ENCODE measurements around the gene ARID3A.

The ARID3A gene

GRCh38 chr19:892243-892893 lies 33.5 kb upstream of the ARID3A start:
- H3K79me2 ChIP-seq (ENCODE audit: insufficient read depth, low read depth), result peaks cover 9% of the 10 kb centered on the region; the same call in 1 of the 2 replicates
- H4K20me1 ChIP-seq (ENCODE audit: insufficient read depth), result no peaks in the 10 kb centered on the region
- H3K27ac ChIP-seq, result peak overlapping the region; percentile 33; the same call in 1 of the 2 replicates

GRCh38 chr19:892894-893689 lies 32.7 kb upstream of the ARID3A start, which contains the start of the genes MED16 and RNU6-9:
Gene MED16 (minus strand): TSS chr19:893187. CDS start chr19:891131, 2,056 bp downstream.
Gene RNU6-9 (plus strand): TSS chr19:893484.
- peak within 1 kb of the TSS; percentile 65; the same call in 1 of the 2 replicates for H2AFZ ChIP-seq (ENCODE audit: low read depth)
- H4K20me1 ChIP-seq (ENCODE audit: insufficient read depth), result no peaks in the 10 kb centered on the region
- TF ChIP-seq CTCF (conservative IDR thresholded peaks at IDR 0.05; ENCODE audit: low read depth, low read length), result no peak
- no peaks in the 10 kb centered on the region for H3K36me3 ChIP-seq (ENCODE audit: insufficient read depth)
- H3K9ac ChIP-seq, result peak within 1 kb of the TSS; percentile 67; the same call in 1 of the 2 replicates
- H3K79me2 ChIP-seq (ENCODE audit: insufficient read depth, low read depth), result peaks cover 9% of the 10 kb centered on the region; the same call in 1 of the 2 replicates
- peak within 1 kb of the TSS; percentile 91 for H3K4me2 ChIP-seq
- no peak within 1 kb of the TSS for H3K4me3 ChIP-seq (IDR thresholded peaks at IDR 0.05; ENCODE audit: insufficient read depth, low read depth, low read length)
- peak within 1 kb of the TSS; percentile 58 for H3K27ac ChIP-seq
- H3K27me3 ChIP-seq (ENCODE audit: insufficient read depth, low read depth), result no peaks in the 10 kb centered on the region
- H3K4me1 ChIP-seq (ENCODE audit: low read depth, poor library complexity, severe bottlenecking), result no peaks in the 10 kb centered on the region

More at GRCh38 chr19:892243-892893, 33.5 kb upstream of the ARID3A start:
- H2AFZ ChIP-seq (ENCODE audit: low read depth), result no peak overlapping the region
- peak overlapping the region; percentile 67; the same call in 1 of the 2 replicates for H3K9ac ChIP-seq
- no peak for TF ChIP-seq CTCF (conservative IDR thresholded peaks at IDR 0.05; ENCODE audit: low read depth, low read length)
- H3K27me3 ChIP-seq (ENCODE audit: insufficient read depth, low read depth), result no peaks in the 10 kb centered on the region
- no peaks in the 10 kb centered on the region for H3K4me1 ChIP-seq (ENCODE audit: low read depth, poor library complexity, severe bottlenecking)
- peak overlapping the region; percentile 91 for H3K4me2 ChIP-seq
- H3K4me3 ChIP-seq (IDR thresholded peaks at IDR 0.05; ENCODE audit: insufficient read depth, low read depth, low read length), result no peak overlapping the region
- no peaks in the 10 kb centered on the region for H3K36me3 ChIP-seq (ENCODE audit: insufficient read depth)

GRCh38 chr19:896434-896833 lies 29.4 kb upstream of the ARID3A start:
- Histone ChIP-seq H3K27me3 (ENCODE audit: insufficient read depth, low read depth) (no peaks in the 10 kb centered on the region), H3K27ac (no peak overlapping the region), H2AFZ (ENCODE audit: low read depth) (no peak overlapping the region), H3K4me3 (IDR thresholded peaks at IDR 0.05; ENCODE audit: insufficient read depth, low read depth, low read length) (no peak overlapping the region), H3K79me2 (ENCODE audit: insufficient read depth, low read depth) (peaks cover 5% of the 10 kb centered on the region; the same call in 1 of the 2 replicates), H3K36me3 (ENCODE audit: insufficient read depth) (no peaks in the 10 kb centered on the region), H3K9ac (no peak overlapping the region), H3K4me1 (ENCODE audit: low read depth, poor library complexity, severe bottlenecking) (no peaks in the 10 kb centered on the region), H4K20me1 (ENCODE audit: insufficient read depth) (no peaks in the 10 kb centered on the region), H3K4me2 (no peak overlapping the region)
- no peak for TF ChIP-seq CTCF (conservative IDR thresholded peaks at IDR 0.05; ENCODE audit: low read depth, low read length)

- Histone ChIP-seq H3K4me2 (no peak overlapping the region), H3K27me3 (ENCODE audit: insufficient read depth, low read depth) (no peaks in the 10 kb centered on the region), H3K4me3 (IDR thresholded peaks at IDR 0.05; ENCODE audit: insufficient read depth, low read depth, low read length) (no peak overlapping the region), H3K9ac (no peak overlapping the region), H3K36me3 (ENCODE audit: insufficient read depth) (no peaks in the 10 kb centered on the region), H3K4me1 (ENCODE audit: low read depth, poor library complexity, severe bottlenecking) (no peaks in the 10 kb centered on the region), H3K27ac (no peak overlapping the region), H3K79me2 (ENCODE audit: insufficient read depth, low read depth) (peaks cover 5% of the 10 kb centered on the region; the same call in 1 of the 2 replicates), H2AFZ (ENCODE audit: low read depth) (no peak overlapping the region), H4K20me1 (ENCODE audit: insufficient read depth) (no peaks in the 10 kb centered on the region)
- TF ChIP-seq CTCF (conservative IDR thresholded peaks at IDR 0.05; ENCODE audit: low read depth, low read length), result no peak
These were observed 28.8 kb upstream of the ARID3A start for GRCh38 chr19:896999-897398.

Data from KMS-11 (cell line).